ENCODE data around the gene DNAJC18.

The DNAJC18 gene

DNA sequence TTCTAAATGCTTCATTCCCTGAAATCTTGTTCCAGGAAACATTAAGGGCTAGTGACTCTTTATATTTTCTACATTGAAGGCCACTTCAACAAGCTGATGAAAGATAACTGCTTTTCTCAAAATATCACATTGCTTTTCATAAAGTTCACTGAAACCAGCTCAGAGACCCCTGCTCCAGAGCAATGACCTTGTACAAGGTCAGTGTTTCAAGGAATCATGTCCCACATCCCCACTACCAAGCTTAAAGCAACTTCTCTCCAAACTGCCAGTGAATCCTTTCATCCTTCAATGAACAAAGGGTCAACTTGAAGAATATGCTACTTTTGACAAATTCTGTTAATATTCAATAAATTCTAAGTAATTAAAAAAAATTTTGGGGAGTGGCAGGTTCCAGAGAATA is 23.5 kb downstream of the DNAJC18 start:
- Histone ChIP-seq H3K4me3 (ENCODE audit: low read depth, low read length) (no peak overlapping the region), H3K4me1 (no peaks in the 10 kb centered on the region), H3K9me3 (ENCODE audit: control insufficient read depth, low read length) (no peaks in the 10 kb centered on the region), H3K9ac (no peak overlapping the region), H3K36me3 (ENCODE audit: control insufficient read depth, insufficient read depth, low read length) (no peaks in the 10 kb centered on the region), H3K4me2 (ENCODE audit: low read length) (no peak overlapping the region), H3K27ac (no peak overlapping the region), H3K79me2 (no peaks in the 10 kb centered on the region), H3K27me3 (ENCODE audit: control insufficient read depth, insufficient read depth, low read length) (no peaks in the 10 kb centered on the region), H2AFZ (no peak overlapping the region)
- TF ChIP-seq, protein P1, sequence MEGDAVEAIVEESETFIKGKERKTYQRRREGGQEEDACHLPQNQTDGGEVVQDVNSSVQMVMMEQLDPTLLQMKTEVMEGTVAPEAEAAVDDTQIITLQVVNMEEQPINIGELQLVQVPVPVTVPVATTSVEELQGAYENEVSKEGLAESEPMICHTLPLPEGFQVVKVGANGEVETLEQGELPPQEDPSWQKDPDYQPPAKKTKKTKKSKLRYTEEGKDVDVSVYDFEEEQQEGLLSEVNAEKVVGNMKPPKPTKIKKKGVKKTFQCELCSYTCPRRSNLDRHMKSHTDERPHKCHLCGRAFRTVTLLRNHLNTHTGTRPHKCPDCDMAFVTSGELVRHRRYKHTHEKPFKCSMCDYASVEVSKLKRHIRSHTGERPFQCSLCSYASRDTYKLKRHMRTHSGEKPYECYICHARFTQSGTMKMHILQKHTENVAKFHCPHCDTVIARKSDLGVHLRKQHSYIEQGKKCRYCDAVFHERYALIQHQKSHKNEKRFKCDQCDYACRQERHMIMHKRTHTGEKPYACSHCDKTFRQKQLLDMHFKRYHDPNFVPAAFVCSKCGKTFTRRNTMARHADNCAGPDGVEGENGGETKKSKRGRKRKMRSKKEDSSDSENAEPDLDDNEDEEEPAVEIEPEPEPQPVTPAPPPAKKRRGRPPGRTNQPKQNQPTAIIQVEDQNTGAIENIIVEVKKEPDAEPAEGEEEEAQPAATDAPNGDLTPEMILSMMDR (IDR thresholded peaks at IDR 0.05), result no peak

DNA sequence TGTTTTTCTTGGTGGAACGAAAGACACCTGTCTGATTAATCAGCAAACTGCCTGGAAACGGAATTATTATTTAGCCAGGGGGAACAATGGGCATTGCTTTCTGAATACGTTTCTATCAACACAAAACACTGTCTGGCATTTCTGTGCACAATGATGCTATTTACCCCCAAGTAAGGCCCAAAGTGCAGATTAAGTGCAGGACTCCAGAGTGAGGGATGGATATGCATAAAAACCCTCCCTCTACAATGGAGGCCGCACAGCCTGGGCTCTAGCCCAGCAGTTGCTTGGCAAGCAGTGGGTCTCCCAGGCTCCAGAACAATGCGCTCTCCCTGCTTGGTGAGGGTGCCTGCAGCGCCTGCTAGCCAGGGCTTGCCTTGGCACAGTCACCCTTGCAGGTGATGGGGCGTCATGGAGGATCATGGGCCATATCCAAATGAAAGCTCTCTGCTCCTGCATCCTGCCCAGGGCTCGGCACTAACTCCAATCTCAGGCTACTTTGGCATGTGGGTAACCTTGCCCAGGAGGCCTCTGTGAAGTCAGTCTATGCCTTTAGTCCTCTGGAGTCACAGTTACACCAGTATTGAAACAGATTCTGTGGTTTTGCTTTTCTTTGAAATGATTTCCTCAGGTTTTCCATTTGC is 24.0 kb downstream of the DNAJC18 start:
- TF ChIP-seq, protein P1 (IDR thresholded peaks at IDR 0.05), result no peak
- no peak overlapping the region for H3K4me3 ChIP-seq (ENCODE audit: low read depth, low read length)

DNA sequence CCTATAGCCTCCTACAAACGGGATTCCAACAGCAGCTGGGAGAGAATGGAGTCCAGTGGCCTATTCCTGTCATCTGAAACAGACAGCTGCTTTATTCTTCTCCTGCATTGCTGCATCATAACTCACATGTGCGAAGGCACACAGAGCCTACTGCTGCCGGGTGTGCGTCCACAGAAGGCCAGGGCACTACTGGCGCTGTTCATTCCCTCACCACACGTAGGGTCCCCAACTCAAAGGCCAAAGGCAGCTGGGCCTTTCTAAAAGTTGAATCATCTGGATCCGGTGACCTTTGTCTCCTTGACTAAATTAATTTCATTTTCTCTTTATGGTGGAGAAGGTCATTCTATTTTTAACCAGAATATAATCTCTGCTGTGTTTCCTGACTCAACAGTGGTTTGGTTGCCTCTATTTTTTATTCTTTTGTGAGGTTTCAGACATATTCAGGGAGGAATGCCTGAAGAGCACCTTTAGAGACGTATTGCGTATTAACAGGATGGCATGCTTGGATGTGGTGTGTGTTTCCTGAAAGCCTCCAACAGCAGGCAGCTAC is 24.7 kb downstream of the DNAJC18 start:
- H3K9ac ChIP-seq, result no peak overlapping the region
- H3K4me1 ChIP-seq, result no peaks in the 10 kb centered on the region
- no peak overlapping the region for H3K4me3 ChIP-seq (ENCODE audit: low read depth, low read length)
- H3K4me2 ChIP-seq (ENCODE audit: low read length), result no peak overlapping the region
- no peaks in the 10 kb centered on the region for H3K9me3 ChIP-seq (ENCODE audit: control insufficient read depth, low read length)
- no peaks in the 10 kb centered on the region for H3K27me3 ChIP-seq (ENCODE audit: control insufficient read depth, insufficient read depth, low read length)
- TF ChIP-seq, protein P1 (IDR thresholded peaks at IDR 0.05), result no peak
- H3K27ac ChIP-seq, result no peak overlapping the region
- H3K79me2 ChIP-seq, result no peaks in the 10 kb centered on the region
- no peak overlapping the region for H2AFZ ChIP-seq
- no peaks in the 10 kb centered on the region for H3K36me3 ChIP-seq (ENCODE audit: control insufficient read depth, insufficient read depth, low read length)

More for the DNA sequence above, 24.0 kb downstream of the DNAJC18 start:
- H3K36me3 ChIP-seq (ENCODE audit: control insufficient read depth, insufficient read depth, low read length), result no peaks in the 10 kb centered on the region
- H3K9me3 ChIP-seq (ENCODE audit: control insufficient read depth, low read length), result no peaks in the 10 kb centered on the region
- H2AFZ ChIP-seq, result no peak overlapping the region
- H3K27me3 ChIP-seq (ENCODE audit: control insufficient read depth, insufficient read depth, low read length), result no peaks in the 10 kb centered on the region
- H3K27ac ChIP-seq, result no peak overlapping the region
- H3K9ac ChIP-seq, result no peak overlapping the region
- H3K4me1 ChIP-seq, result no peaks in the 10 kb centered on the region
- no peak overlapping the region for H3K4me2 ChIP-seq (ENCODE audit: low read length)
- H3K79me2 ChIP-seq, result no peaks in the 10 kb centered on the region

DNA sequence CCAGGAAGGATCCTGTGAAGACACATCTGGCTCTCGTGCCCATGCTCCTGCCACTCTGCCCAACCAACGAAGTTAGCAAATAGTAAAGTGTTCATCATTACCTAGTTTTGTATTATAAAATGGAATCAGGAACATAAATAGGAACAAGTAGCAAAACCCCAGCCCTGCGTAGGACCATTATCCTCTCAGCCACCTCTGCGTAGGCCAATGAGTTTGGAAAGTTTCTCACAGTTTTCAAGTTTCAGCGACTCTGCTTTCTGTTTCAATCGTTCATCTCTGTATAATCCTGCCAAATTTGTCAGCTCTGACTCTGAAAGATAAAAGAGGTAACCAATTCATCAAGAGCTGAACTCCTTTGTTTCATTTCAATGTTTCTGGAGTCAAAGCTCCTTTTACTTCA is 25.4 kb downstream of the DNAJC18 start:
- H3K4me3 ChIP-seq (ENCODE audit: low read depth, low read length), result no peak overlapping the region

More for the DNA sequence above, 25.4 kb downstream of the DNAJC18 start:
- no peak overlapping the region for H3K4me2 ChIP-seq (ENCODE audit: low read length)
- no peaks in the 10 kb centered on the region for H3K9me3 ChIP-seq (ENCODE audit: control insufficient read depth, low read length)
- H3K4me1 ChIP-seq, result peaks cover 3% of the 10 kb centered on the region
- H3K27me3 ChIP-seq (ENCODE audit: control insufficient read depth, insufficient read depth, low read length), result no peaks in the 10 kb centered on the region
- H2AFZ ChIP-seq, result no peak overlapping the region
- no peak overlapping the region for H3K9ac ChIP-seq
- no peak overlapping the region for H3K27ac ChIP-seq
- TF ChIP-seq, protein P1 (IDR thresholded peaks at IDR 0.05), result no peak
- no peaks in the 10 kb centered on the region for H3K79me2 ChIP-seq
- no peaks in the 10 kb centered on the region for H3K36me3 ChIP-seq (ENCODE audit: control insufficient read depth, insufficient read depth, low read length)

Measured in parathyroid adenoma (tissue), 2 donors.